Measurements from ENCODE around the gene OLFML1. TPM values are rescaled to one million over a fixed set of nuclear protein-coding genes. Genes with fewer than 3 reads are reported as not detected.

OLFML1 gene
- total RNA-seq, 1 experiment from 2014 or later = not detected

GRCh38 chr11:7524462-7525235 is 39.3 kb downstream of the OLFML1 start:
- Histone ChIP-seq H2BK15ac (ENCODE audit: low read depth, low read length) (no peak overlapping the region), H3K23ac (ENCODE audit: insufficient read length, low read depth, low read length) (no peak overlapping the region), H2BK120ac (ENCODE audit: low read depth, low read length, poor library complexity, severe bottlenecking) (no peak overlapping the region), H2AFZ (ENCODE audit: low read length) (no peak overlapping the region), H3K18ac (ENCODE audit: insufficient read length, low read depth, low read length) (no peak overlapping the region), H3K9me3 (ENCODE audit: control insufficient read depth, low read depth, low read length) (no peaks in the 10 kb centered on the region), H4K8ac (replicated peaks; ENCODE audit: insufficient read length, low read depth, low read length) (no peak overlapping the region), H3K14ac (ENCODE audit: insufficient read depth, low read length) (no peak overlapping the region), H3K23me2 (ENCODE audit: insufficient read length, low read depth, low read length, poor library complexity, severe bottlenecking) (no peaks in the 10 kb centered on the region), H3K79me1 (ENCODE audit: insufficient read depth, low read depth, low read length, poor library complexity, severe bottlenecking) (no peaks in the 10 kb centered on the region), H3K9ac (ENCODE audit: extremely low read depth, insufficient read length, low read length) (no peak overlapping the region), H2BK20ac (ENCODE audit: low read depth, low read length, poor library complexity, severe bottlenecking) (no peak overlapping the region), H4K91ac (ENCODE audit: insufficient read length, low read depth, low read length) (no peak overlapping the region), H3K4me2 (ENCODE audit: insufficient read depth, insufficient read length, low read length) (no peak overlapping the region), H2BK12ac (ENCODE audit: insufficient read length, low read depth, low read length) (no peak overlapping the region), H2BK5ac (ENCODE audit: insufficient read length, low read length) (no peak overlapping the region), H3K27me3 (ENCODE audit: insufficient read depth, low read length) (no peaks in the 10 kb centered on the region), H3K4ac (ENCODE audit: low read depth, low read length) (no peak overlapping the region), H3K79me2 (ENCODE audit: insufficient read depth, low read length) (no peaks in the 10 kb centered on the region), H2AK5ac (ENCODE audit: insufficient read length, low read length) (no peak overlapping the region), H3K4me1 (ENCODE audit: insufficient read depth, low read length) (no peaks in the 10 kb centered on the region), H3K27ac (ENCODE audit: insufficient read length, low read depth, low read length) (no peak overlapping the region), H4K20me1 (ENCODE audit: control insufficient read depth, insufficient read depth, insufficient read length) (no peaks in the 10 kb centered on the region), H4K5ac (ENCODE audit: insufficient read length, low read depth, low read length) (no peak overlapping the region), H3K56ac (ENCODE audit: insufficient read length, low read depth, low read length) (no peak overlapping the region), H3T11ph (ENCODE audit: low read length) (no peak overlapping the region)
- Mint-ChIP-seq H3K4me1 (no peaks in the 10 kb centered on the region), H3K27me3 (ENCODE audit: low read depth) (no peaks in the 10 kb centered on the region; the same call in none of the 2 replicates), H3K36me3 (ENCODE audit: insufficient read depth in 1 of 3, low read depth in 3 of 3) (peaks cover 0 to 2% (median 0%) of the 10 kb centered on the region in 3 experiments; a peak in 1 of 7 replicates), H3K9me3 (no peaks in the 10 kb centered on the region), H3K4me3 (no peak overlapping the region), H3K27ac (no peak overlapping the region; a peak in 2 of 7 replicates)
- WGBS (ENCODE audit: extremely low coverage, insufficient read length, low lambda C conversion rate) = no CpG with 5 or more reads among the region's 6 CpGs
- DNase-seq = no peak
- no peak for TF ChIP-seq CTCF (conservative IDR thresholded peaks at IDR 0.05)
